Measurements from ENCODE around the gene CCBE1.

DNA sequence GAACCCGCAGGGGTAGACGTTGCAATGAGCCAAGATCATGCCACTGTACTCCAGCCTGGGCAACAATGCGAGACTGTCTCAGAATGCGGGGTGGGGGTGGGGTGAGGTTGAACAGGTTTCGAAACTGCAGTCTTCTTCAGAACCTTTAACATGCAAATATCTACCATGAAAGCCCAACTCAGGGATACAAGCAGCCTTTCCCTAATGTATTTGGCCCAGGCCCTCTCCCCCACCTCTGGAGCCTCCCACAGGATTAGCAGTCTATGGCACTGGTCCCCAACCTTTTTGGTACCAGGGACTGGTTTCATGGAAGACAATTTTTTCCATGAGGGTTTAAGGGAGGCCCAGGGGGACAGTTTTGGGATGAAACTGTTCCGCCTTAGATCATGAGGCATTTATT lies 53.5 kb downstream of the CCBE1 start:
- TF ChIP-seq POLR2A (IDR thresholded peaks at IDR 0.05; ENCODE audit: low read depth, low read length) = no peak
- TF ChIP-seq POLR2AphosphoS5 (IDR thresholded peaks at IDR 0.05; ENCODE audit: low read depth, low read length) = no peak
- no peak for TF ChIP-seq TAF1 (IDR thresholded peaks at IDR 0.05; ENCODE audit: borderline replicate concordance, low read depth, low read length)

Measured in GM12892 (cell line).